IMR-90 (cell line): ENCODE data around the gene ZDHHC8. TPM values are rescaled to one million over a fixed set of nuclear protein-coding genes. Genes with fewer than 3 reads are reported as not detected.

Experiments used
- ATAC-seq: fragments of 200-7000 bp; cut with Tn5 transposase; 2 replicates; pipeline ENCODE4 v1.9.1; 2020; ENCODE audit warnings: low read depth, mild to moderate bottlenecking, moderate library complexity
- BruUV-seq: library from RNA; stranded (reverse); fragments of 400-500 nt; replicated peaks from 2 replicates; lab custom pipeline; 2021; lab: Mats Ljungman, UMichigan
- CTCF ChIA-PET: fragments of 300-600 bp; formaldehyde crosslinking; extraction: SDS; loops from one replicate; lab custom pipeline; 2021; ENCODE audit warnings: antibody characterized with exemption; lab: Yijun Ruan, JAX
- POLR2A ChIA-PET: fragments of 300-600 bp; sonication (Branson Sonifier 250); formaldehyde crosslinking; loops from one replicate; lab custom pipeline; 2022; ENCODE audit warnings: antibody characterized with exemption; ENCODE audit not compliant: unreplicated experiment; lab: Charles Lee
- DNase-seq: peaks from one replicate; pipeline ENCODE4 v3.0.0; 2013
- H2AFZ ChIP-seq: replicated peaks from 2 replicates; pipeline ENCODE3; 2013; ENCODE audit warnings: low read length, mild to moderate bottlenecking; ENCODE audit not compliant: poor library complexity
- H2AK5ac ChIP-seq: 2 replicates; pipeline ENCODE4 v1.6.1; 2013; ENCODE audit warnings: low read depth, low read length, inconsistent platforms
- H2AK9ac ChIP-seq: replicated peaks from 2 replicates; pipeline ENCODE3; 2013; ENCODE audit warnings: mild to moderate bottlenecking, low read depth, low read length, moderate library complexity; ENCODE audit not compliant: poor library complexity
- H2BK120ac ChIP-seq: 2 replicates; pipeline ENCODE4 v1.6.1; 2013; ENCODE audit warnings: low read depth, low read length, inconsistent platforms
- H2BK15ac ChIP-seq: 3 replicates; pipeline ENCODE4 v1.6.1; 2013; ENCODE audit warnings: low read depth, low read length, inconsistent platforms
- H2BK20ac ChIP-seq: 2 replicates; pipeline ENCODE4 v1.6.1; 2013; ENCODE audit warnings: low read depth, mild to moderate bottlenecking, inconsistent platforms, low read length, moderate library complexity
- H2BK5ac ChIP-seq: 2 replicates; pipeline ENCODE4 v1.6.1; 2013; ENCODE audit warnings: mild to moderate bottlenecking, low read depth, low read length, inconsistent platforms; ENCODE audit not compliant: poor library complexity, severe bottlenecking
- H3K14ac ChIP-seq: replicated peaks from 2 replicates; pipeline ENCODE4 v1.6.1; 2013; ENCODE audit warnings: low read depth, low read length, inconsistent platforms
- H3K18ac ChIP-seq: 2 replicates; pipeline ENCODE4 v1.6.1; 2013; ENCODE audit warnings: low read depth, low read length, control low read depth
- H3K23ac ChIP-seq: 2 replicates; pipeline ENCODE4 v1.6.1; 2013; ENCODE audit warnings: low read depth, low read length, inconsistent platforms
- H3K27ac ChIP-seq: 2 replicates; pipeline ENCODE4 v1.5.1; 2013; ENCODE audit warnings: mild to moderate bottlenecking, control low read depth, low read length; ENCODE audit not compliant: insufficient read depth
- H3K27me3 ChIP-seq: 2 replicates; pipeline ENCODE4 v1.6.1; 2013; ENCODE audit warnings: low read length; ENCODE audit not compliant: control insufficient read depth, insufficient read depth
- H3K36me3 ChIP-seq: 2 replicates; pipeline ENCODE4 v1.6.1; 2013; ENCODE audit warnings: low read length, mixed read lengths; ENCODE audit not compliant: control insufficient read depth, insufficient read depth
- H3K4ac ChIP-seq: 2 replicates; pipeline ENCODE4 v1.6.1; 2013; ENCODE audit warnings: low read depth, low read length, inconsistent platforms
- H3K4me1 ChIP-seq: 2 replicates; pipeline ENCODE4 v1.6.1; 2013; ENCODE audit warnings: low read length, mixed read lengths; ENCODE audit not compliant: control insufficient read depth, insufficient read depth
- H3K4me2 ChIP-seq: 2 replicates; pipeline ENCODE4 v1.6.1; 2013; ENCODE audit warnings: low read depth, mild to moderate bottlenecking, control low read depth, low read length, moderate library complexity
- H3K4me3 ChIP-seq: 2 replicates; pipeline ENCODE4 v1.5.1; 2013; ENCODE audit warnings: low read depth, mild to moderate bottlenecking, control low read depth, low read length, moderate library complexity; ENCODE audit not compliant: insufficient read depth
- H3K56ac ChIP-seq: 2 replicates; pipeline ENCODE4 v1.6.1; 2013; ENCODE audit warnings: low read length, inconsistent platforms; ENCODE audit not compliant: insufficient read depth; ENCODE audit errors: extremely low read depth
- H3K79me1 ChIP-seq, 2 experiments: 2 replicates each; pipeline ENCODE4 v1.6.1; 2013; ENCODE audit warnings: low read length in 2 of 2, inconsistent platforms in 1 of 2, low read depth in 1 of 2
- H3K9ac ChIP-seq: 2 replicates; pipeline ENCODE4 v1.6.1; 2013; ENCODE audit warnings: low read depth, low read length, control low read depth
- H3K9me1 ChIP-seq: 2 replicates; pipeline ENCODE4 v1.6.1; 2013; ENCODE audit warnings: low read length, inconsistent platforms; ENCODE audit not compliant: insufficient read depth
- H3K9me3 ChIP-seq: 2 replicates; pipeline ENCODE4 v1.6.1; 2013; ENCODE audit warnings: low read length; ENCODE audit not compliant: control insufficient read depth, insufficient read depth
- H4K20me1 ChIP-seq: 2 replicates; pipeline ENCODE4 v1.6.1; 2013; ENCODE audit warnings: low read length, inconsistent platforms; ENCODE audit not compliant: insufficient read depth
- H4K5ac ChIP-seq: 2 replicates; pipeline ENCODE4 v1.6.1; 2013; ENCODE audit warnings: mild to moderate bottlenecking, low read depth, low read length, control low read depth
- H4K8ac ChIP-seq, 2 experiments: 2 replicates each; pipeline ENCODE4 v1.6.1; 2013; ENCODE audit warnings: low read depth in 2 of 2, low read length in 2 of 2, control low read depth in 1 of 2, inconsistent platforms in 1 of 2
- H4K91ac ChIP-seq: 2 replicates; pipeline ENCODE4 v1.6.1; 2013; ENCODE audit warnings: low read depth, low read length, inconsistent platforms; ENCODE audit not compliant: insufficient read depth
- BHLHE40 ChIP-seq: fragments of 150-350 bp; IDR thresholded peaks from 2 replicates; pipeline ENCODE4 v1.6.1; 2016; ENCODE audit warnings: mild to moderate bottlenecking, low read depth, low read length
- CEBPB ChIP-seq: IDR thresholded peaks from 2 replicates; pipeline ENCODE4 v1.6.1; 2012; ENCODE audit warnings: low read depth, low read length, improper control_type of control experiment
- CHD1 ChIP-seq: IDR thresholded peaks from 2 replicates; pipeline ENCODE4 v1.6.1; 2012; ENCODE audit warnings: low read depth, low read length, improper control_type of control experiment
- FOS ChIP-seq: fragments of 150-350 bp; IDR thresholded peaks from 2 replicates; pipeline ENCODE4 v1.6.1; 2016; ENCODE audit warnings: low read depth, low read length
- MAFK ChIP-seq: IDR thresholded peaks from 2 replicates; pipeline ENCODE4 v1.6.1; 2012; ENCODE audit warnings: low read depth, low read length, improper control_type of control experiment
- MAZ ChIP-seq: IDR thresholded peaks from 2 replicates; pipeline ENCODE4 v1.6.1; 2012; ENCODE audit warnings: low read depth, mild to moderate bottlenecking, low read length, improper control_type of control experiment, moderate library complexity, borderline replicate concordance
- POLR2A ChIP-seq: IDR thresholded peaks from 2 replicates; pipeline ENCODE4 v1.6.1; 2012; ENCODE audit warnings: mild to moderate bottlenecking, low read depth, low read length
- RAD21 ChIP-seq: IDR thresholded peaks from 2 replicates; pipeline ENCODE4 v1.6.1; 2012; ENCODE audit warnings: low read length, improper control_type of control experiment
- RCOR1 ChIP-seq: IDR thresholded peaks from 2 replicates; pipeline ENCODE4 v1.6.1; 2012; ENCODE audit warnings: mild to moderate bottlenecking, low read length, improper control_type of control experiment; ENCODE audit not compliant: insufficient replicate concordance
- RFX5 ChIP-seq: IDR thresholded peaks from 2 replicates; pipeline ENCODE4 v1.8.0; 2012; ENCODE audit warnings: low read depth, mild to moderate bottlenecking, low read length, moderate library complexity
- SMC3 ChIP-seq: fragments of 150-350 bp; IDR thresholded peaks from 2 replicates; pipeline ENCODE4 v1.6.1; 2016; ENCODE audit warnings: low read depth, mild to moderate bottlenecking, antibody characterized with exemption, low read length, moderate library complexity
- WGBS, 2 experiments: methylation state at CpG; one replicate each; pipeline versions ENCODE4 v1.1.5 to v1.1.7; 2013; ENCODE audit warnings: missing lambda C conversion rate in 2 of 2; ENCODE audit not compliant: insufficient read length in 1 of 2; ENCODE audit errors: extremely low coverage in 2 of 2; 5-methylcytosine and 5-hydroxymethylcytosine counted together
- dilution Hi-C: fragments of 300-500 bp; cut with HindIII; formaldehyde crosslinking; loops from one replicate; pipeline ENCODE4 v1.14.3; 2018; ENCODE audit warnings: low sequenced_read_pairs; ENCODE audit not compliant: unreplicated experiment
- in situ Hi-C: fragments of 300-500 bp; cut with MboI; formaldehyde crosslinking; loops from 3 replicates; pipeline ENCODE4 v1.14.3; 2019; ENCODE audit warnings: low sequenced_read_pairs, inconsistent platforms, mixed read lengths
- intact Hi-C: fragments of 100-400 bp; cut with micrococcal nuclease; formaldehyde crosslinking; loops from 2 replicates; pipeline ENCODE4 v1.10.0; 2022
- polyA plus RNA-seq, 3 experiments: library from polyadenylated mRNA; depleted of rRNA; stranded (reverse); fragments of >200 nt; gene quantifications; 2 replicates each; pipeline ENCODE4 v1.2.3, GENCODE V29; 2012; ENCODE audit warnings: low replicate concordance in 1 of 3
- total RNA-seq: library from RNA; depleted of rRNA; stranded (reverse); fragments of >200 nt; gene quantifications from 2 replicates; pipeline ENCODE4 v1.2.3, GENCODE V29; 2012
- TF ChIP-seq, protein P1 (sequence below): fragments of 150-350 bp; IDR thresholded peaks from 2 replicates; pipeline ENCODE4 v1.6.1; 2017; ENCODE audit warnings: mild to moderate bottlenecking, antibody characterized with exemption, low read length, low read depth
- TF ChIP-seq, protein P2 (sequence below): conservative IDR thresholded peaks from 2 replicates; pipeline ENCODE4 v1.5.1; 2012; ENCODE audit warnings: mild to moderate bottlenecking, low read depth, low read length, improper control_type of control experiment

Gene ZDHHC8
- total and polyA plus RNA-seq, 2 of the 4 experiments (the other 2 are of a cell fraction): 2.5 to 72.6 TPM

DNA sequence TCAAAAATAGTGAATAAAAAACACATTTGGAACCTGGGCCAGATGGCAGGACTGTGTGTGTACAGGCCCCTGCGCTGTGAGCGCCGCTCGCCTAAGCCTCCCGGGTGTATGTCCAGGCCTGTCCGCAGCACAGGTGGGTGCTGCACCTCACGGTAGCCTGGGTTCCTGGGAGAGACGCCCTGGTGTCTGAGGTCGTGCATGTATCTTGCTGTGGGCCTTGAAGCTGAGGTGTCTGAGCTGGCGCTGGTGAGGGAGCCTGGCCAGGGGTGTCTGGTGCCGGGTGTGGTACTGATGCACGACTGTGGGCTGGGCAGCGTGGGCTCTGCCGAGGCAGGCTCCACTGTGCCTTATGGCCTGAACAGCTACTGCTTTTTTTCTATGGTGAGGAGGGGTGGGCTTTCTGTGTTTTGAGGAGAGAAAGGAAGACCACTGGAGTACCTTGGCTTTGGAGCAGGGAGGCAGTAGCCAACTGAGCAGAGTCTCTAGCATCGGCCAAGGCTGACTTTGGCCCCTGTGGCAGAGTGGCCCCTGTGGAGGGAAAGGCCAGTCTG lies 4.2 kb upstream of the ZDHHC8 start (continued):
- TF ChIP-seq, protein P1, sequence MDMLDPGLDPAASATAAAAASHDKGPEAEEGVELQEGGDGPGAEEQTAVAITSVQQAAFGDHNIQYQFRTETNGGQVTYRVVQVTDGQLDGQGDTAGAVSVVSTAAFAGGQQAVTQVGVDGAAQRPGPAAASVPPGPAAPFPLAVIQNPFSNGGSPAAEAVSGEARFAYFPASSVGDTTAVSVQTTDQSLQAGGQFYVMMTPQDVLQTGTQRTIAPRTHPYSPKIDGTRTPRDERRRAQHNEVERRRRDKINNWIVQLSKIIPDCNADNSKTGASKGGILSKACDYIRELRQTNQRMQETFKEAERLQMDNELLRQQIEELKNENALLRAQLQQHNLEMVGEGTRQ: no peak
- TF ChIP-seq FOS (no peak), CHD1 (no peak)

DNA sequence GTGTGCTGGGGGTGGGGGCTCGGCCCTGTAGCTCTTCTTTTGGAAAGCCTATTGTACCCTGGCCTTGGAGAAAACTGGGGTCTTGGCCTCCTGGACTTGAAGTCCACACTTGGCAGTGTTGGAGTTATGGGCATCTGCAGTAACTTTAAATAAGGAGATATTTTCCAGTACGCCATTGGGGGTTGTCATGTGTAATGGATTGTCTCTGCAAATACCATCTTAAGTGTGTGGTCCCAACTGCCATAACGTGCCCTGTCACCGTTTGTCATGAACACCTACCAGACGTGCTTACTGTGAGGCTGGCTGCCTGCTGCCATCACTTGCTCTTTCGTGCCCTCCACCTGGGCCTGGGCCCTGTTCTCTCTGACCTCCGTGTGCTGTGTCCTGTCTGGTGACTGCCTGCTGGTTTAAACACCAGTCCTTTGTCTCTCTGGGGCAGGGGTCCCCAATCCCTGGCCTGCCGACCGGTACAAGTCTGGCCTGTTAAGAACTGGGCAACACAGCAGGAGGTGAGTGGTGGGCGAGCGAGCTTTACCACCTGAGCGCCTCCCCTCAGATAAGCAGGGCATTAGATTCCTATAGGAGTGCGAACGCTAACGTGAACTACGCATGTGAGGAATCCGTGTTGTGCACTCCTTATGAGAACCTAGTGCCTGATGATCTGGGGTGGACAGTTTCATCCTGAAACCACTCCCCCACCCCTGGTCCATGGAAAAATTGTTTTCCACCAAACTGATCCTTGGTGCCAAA lies 3.6 kb upstream of the ZDHHC8 start:
- no peaks in the 10 kb centered on the region for H3K9me3 ChIP-seq
- ATAC-seq: no peak
- H3K4me1 ChIP-seq: peaks cover 9% of the 10 kb centered on the region
- WGBS, 2 experiments: 54% methylated on average over 7 of the region's 17 CpGs; no CpG with 5 or more reads in 1 of the 2 experiments
- H4K5ac ChIP-seq: no peak overlapping the region
- no peak overlapping the region for H3K23ac ChIP-seq
- dilution Hi-C loops (no loop called here), in situ Hi-C loops (no loop called here), intact Hi-C loops (no loop called here)
- H3K79me1 ChIP-seq: peaks cover 4 to 26% of the 10 kb centered on the region in 2 experiments; a peak in 3 of 4 replicates
- no peak overlapping the region for H2BK15ac ChIP-seq
- no peak overlapping the region for H3K4me2 ChIP-seq
- H2BK120ac ChIP-seq: no peak overlapping the region
- no peak for DNase-seq
- H2AFZ ChIP-seq: no peak overlapping the region
- H2BK5ac ChIP-seq: no peak overlapping the region
- BruUV-seq: no TSS peak
- H3K9me1 ChIP-seq: peaks cover 3% of the 10 kb centered on the region; the same call in 1 of the 2 replicates
- peaks cover 31% of the 10 kb centered on the region for H4K20me1 ChIP-seq
- H3K4ac ChIP-seq: no peak overlapping the region
- H4K8ac ChIP-seq: no peak overlapping the region
- H2BK20ac ChIP-seq: no peak overlapping the region
- no peak overlapping the region for H3K14ac ChIP-seq
- no peak overlapping the region for H3K18ac ChIP-seq
- no peak overlapping the region for H2AK5ac ChIP-seq
- POLR2A ChIA-PET: no interaction called here
- no peak overlapping the region for H4K91ac ChIP-seq
- no peak overlapping the region for H3K27ac ChIP-seq
- peaks cover 38% of the 10 kb centered on the region for H3K36me3 ChIP-seq
- H3K4me3 ChIP-seq: no peak overlapping the region
- CTCF ChIA-PET: no interaction called here
- H3K9ac ChIP-seq: no peak overlapping the region
- no peak overlapping the region for H2AK9ac ChIP-seq
- H3K27me3 ChIP-seq: no peaks in the 10 kb centered on the region
- no peak overlapping the region for H3K56ac ChIP-seq
- TF ChIP-seq MAFK: no peak
- no peak for TF ChIP-seq RAD21
- TF ChIP-seq, protein P2, sequence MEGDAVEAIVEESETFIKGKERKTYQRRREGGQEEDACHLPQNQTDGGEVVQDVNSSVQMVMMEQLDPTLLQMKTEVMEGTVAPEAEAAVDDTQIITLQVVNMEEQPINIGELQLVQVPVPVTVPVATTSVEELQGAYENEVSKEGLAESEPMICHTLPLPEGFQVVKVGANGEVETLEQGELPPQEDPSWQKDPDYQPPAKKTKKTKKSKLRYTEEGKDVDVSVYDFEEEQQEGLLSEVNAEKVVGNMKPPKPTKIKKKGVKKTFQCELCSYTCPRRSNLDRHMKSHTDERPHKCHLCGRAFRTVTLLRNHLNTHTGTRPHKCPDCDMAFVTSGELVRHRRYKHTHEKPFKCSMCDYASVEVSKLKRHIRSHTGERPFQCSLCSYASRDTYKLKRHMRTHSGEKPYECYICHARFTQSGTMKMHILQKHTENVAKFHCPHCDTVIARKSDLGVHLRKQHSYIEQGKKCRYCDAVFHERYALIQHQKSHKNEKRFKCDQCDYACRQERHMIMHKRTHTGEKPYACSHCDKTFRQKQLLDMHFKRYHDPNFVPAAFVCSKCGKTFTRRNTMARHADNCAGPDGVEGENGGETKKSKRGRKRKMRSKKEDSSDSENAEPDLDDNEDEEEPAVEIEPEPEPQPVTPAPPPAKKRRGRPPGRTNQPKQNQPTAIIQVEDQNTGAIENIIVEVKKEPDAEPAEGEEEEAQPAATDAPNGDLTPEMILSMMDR: no peak
- no peak for TF ChIP-seq POLR2A
- TF ChIP-seq, protein P1: no peak
- no peak for TF ChIP-seq MAZ
- no peak for TF ChIP-seq SMC3
- no peak for TF ChIP-seq CEBPB
- no peak for TF ChIP-seq BHLHE40
- no peak for TF ChIP-seq RCOR1
- TF ChIP-seq RFX5: no peak
